ENCODE data around the gene IDUA.
"Not testable (repeated sequence)": the region's sequence is repeated elsewhere in the genome, so short reads cannot be mapped to it uniquely, and the experiment has no call there.

IDUA gene

DNA sequence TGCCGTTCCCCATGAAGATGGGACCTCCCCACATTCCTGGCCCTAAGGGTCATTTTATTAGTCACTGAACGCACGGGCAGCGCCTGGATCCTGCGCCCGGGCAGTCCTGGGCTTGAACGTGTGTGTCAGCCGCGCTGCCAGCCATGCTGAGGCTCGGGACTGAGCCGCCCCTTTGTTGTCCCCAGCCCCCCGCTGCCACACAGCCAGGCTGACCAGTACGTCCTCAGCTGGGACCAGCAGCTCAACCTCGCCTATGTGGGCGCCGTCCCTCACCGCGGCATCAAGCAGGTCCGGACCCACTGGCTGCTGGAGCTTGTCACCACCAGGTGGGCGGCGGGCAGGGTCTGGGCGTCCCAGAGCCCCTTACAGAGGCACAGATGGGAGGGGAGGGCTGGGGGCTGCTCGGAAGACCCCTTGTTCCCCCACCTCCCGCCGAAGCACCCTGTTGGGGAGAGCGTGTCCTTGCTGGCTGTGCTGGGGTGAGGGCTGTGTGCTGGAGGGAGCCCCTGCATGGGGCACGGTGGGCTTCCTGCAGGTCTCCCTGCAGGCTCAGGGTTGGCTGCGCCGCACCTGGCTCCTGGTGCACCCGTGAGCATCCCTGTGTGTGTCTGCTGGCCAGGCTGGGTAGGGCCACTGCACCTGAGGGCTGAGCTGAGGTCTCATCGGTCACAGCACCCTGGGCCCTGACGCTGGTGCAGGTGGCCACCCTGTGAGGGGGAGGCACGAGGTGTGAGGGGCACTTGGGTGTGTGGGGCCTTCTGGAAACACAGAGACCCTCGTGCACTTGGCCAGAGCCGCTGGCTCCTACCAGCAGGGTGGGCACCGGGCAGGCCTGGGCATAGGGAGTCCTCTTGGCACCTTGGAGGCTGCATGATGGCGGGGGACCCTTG is 1.0 kb downstream of the IDUA start:
- DNase-seq: no peak

DNA sequence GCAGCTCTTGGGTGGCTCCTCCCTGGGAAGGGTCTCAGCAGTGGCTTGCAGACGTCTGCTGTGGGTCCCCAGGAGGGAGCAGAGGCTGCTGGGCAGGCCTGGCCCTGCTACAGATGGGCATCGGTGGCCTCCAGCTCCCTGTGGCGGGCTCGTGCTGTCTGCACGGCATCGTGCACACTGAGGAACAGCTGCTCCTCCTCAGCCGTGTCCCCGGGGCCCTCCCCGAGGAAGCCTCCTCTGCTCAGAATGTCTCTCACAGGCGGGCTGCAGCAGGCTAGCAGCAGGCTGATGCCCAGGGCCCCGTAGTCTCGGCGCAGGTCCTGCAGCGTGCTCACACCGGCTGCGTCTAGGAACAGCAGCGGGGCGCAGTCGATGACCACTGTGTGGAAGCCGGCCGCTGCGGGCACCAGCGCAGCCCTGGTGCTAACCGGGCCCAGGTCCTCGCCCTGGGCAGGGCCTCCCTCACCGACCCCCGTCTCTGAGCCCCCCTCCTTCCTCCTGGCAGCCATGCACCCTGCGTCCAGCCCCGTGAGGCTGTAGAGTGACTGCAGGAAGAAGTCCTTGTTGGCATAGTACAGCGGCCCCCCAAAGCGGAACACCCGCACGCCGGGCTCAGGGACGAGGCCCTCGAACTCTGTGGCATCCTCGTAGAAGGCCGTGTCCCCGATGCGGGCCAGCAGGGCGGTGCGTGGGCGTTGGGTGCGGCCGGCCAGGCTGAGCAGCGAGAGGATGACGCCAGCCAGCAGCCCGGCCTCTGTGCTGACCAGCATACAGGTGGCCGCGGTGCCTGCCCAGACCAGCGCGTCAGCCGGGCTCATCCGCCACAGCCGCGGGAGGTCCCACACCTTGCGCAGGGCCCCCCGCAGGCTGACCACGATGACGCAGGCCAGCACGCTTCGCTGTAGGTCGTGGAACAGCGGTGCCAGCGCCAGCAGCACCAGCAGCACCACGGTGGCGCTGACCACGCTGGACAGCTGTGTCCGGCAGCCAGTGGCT is 2.2 kb downstream of the IDUA start:
- DNase-seq: no peak

DNA sequence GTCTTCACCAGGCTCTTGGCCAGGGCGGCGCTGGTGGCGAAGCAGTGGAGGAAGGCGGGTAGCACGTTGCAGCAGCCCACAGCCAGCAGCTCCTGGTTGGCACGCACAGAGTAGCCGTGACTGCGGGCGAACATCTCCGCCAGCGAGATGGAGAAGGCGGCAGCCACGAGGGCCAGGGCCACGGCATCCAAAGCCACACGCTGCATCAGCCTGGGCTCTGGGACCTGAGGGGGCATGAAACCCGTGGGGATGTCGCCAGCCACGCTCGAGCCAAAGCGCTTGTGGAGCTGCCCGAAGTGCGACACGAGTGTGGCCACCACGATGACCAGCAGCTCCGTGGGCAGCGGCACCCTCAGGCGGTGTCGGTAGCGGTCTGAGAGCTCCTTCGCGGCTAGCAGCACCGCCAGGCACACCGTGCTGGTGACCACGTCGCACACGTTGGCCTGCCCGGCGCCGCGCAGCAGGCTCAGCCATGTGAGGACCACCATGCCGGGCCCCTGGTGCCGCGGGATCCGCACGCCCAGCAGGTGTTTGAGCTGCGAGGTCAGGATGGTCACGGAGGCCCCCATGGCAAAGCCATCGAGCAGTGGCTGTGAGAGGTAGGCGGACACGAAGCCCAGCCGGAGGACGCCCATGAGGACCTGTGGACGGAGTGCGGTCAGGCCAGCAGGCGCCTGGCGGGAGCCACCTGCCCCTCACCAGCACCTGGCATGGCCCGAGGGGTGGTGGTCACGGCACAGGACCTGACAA is 3.1 kb downstream of the IDUA start:
- no peak for DNase-seq

DNA sequence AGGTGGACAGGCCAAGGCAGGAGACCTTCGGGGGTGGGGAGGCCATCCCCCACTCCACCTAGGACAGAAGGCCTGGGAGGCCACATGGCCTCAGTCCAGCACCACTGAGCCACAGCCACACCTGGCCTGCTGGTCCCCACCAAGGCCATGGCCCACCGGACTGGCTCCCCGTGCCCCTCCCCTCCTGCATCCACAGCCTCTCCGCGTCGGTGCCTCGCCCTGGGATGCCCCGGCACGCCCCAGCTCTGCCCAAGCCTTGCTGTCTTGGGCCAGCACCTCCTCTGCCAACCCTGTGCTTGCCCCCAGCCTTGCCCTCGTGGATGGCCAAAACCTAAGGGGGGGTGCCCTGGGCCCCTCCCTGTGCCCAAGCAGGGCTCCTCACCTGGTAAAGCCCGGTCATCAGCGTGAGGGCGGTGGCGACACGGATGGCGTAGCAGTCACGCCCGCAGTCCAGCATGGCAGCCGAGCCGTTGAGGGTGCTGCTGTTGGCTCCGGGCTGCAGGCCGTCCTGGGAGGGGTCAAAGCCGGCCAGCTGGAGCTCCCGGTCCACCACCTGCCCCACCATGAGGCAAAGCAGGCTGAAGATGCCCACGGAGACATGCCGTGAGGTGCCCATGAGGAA is 4.0 kb downstream of the IDUA start:
- no peak for DNase-seq

DNA sequence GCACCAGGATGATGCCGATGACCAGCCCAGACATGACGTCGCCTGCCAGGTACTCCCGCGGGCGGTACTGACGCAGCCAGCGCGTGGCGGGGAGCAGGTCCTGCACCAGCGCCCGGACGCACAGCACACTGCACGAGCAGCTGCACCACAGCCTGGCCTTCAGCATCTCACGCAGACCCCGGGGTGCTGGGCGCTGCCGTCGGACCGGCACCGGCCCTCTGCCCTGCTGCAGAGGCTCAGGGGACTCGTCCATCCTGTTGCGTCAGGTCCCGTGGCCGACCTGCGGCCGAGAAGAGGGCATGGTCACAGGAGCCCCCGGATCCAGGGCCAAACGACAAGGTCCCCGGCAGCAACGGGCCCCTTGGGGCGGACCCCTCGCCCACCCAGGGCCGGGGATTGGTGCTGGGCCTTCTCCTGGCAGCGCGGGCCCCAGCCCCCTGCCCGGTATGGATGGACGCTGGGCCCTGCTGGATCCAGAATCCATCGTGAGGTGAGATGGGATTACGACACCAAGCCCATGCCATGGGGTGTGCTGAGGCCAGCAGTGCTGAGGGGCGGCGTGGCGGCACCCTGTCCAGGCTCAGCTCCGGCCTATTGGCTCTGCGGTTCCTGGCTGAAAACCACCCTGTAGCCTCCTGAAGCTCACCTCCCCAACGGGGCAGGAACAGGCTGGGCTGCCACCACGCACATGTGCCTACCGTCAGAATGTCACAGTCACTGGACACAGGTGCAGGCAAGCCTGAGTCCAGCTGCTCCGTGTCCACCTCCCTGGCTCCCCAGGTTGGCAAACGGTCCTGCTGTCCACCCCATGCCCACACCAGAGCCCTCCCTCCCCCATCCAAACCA is 4.8 kb downstream of the IDUA start:
- DNase-seq: no peak

DNA sequence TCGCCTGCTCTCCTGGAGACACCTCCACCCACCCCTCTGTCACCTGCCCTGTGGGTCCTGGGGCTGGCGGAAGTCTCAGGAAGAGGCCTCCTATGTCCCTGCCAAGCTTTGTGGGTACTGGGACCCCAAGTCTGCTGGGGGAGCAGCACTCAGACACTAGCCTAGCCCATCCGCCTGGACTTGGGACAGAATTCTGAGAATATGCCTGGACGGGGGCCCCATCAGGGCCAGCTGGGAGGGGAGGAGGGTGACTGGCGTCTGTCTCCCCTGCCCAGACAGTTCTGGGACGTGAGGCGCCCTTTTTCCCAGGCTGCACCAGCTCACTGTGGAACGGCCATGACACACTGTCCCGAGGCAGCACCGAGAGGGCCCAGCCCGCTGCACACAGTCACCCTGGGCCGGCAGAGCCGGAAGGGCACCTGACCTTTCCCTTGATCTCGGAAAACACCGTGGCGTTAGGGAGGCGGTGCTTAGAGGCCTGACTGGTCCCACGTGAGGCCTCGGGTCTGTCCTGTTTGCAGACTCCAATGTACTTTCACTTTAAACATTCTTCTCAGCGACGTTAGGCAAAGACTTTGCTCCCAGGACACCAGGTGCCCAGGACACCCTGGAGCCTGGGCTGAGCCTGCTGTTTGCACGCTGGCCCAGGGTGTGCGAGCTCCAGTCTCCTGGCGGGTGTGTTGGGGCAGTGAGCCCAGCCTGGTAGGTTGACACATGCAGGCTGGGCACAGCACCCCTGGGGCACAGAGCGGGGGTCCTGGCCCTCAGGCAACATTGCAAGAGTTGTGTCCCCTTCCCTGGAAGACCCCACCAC is 5.7 kb downstream of the IDUA start:
- DNase-seq: no peak

DNA sequence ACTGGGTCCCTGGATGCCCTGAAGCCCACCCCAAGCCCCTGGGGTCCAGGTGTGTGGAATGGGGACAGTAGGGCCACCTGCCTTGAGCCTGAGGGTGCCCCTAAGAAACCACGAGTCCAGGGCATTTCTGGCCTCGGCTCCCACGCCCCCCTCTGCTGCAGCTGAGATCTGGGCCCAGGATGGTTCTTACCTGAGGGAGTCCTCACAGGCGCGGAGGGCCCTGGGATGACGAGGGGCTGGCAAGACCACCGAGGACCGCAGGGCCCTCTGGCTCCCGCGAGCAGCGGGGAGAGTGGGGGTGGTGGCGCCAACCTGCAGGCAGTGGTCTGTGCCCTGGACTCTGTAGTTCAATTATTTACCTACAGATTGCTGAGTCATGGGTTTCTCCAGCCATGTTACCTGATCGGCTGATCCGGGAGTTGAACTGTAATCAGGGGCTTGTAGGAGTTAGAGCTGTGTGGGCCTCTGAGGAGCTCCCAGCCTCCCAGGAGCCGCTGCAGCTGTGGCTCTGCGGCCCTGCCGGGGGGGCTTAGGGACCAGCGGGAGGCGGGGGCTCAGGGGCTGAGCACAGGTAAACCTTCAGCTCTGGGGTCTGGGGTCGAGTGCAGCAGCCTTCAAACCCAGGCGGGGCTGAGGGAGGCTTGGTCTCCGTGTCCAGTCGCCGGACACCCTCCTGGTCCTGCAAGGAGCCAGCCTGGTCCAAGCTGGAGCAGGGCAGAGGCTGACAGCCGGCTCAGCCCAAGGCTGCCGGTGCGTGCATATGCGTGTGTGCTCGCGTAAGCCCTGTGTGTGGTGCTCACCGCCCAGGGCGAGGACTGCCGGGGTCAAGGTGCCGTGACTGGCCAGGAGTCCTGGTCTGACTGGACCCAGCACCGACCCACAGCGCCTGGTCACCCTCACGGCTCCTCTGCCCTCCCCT is 6.5 kb downstream of the IDUA start, which contains the start of gene SLC26A1:
TSS of gene SLC26A1 (minus strand) at position 294 of the 919 bp plus-strand sequence. CDS start 1,701 bp downstream, outside the sequence.
- DNase-seq: no peak

DNA sequence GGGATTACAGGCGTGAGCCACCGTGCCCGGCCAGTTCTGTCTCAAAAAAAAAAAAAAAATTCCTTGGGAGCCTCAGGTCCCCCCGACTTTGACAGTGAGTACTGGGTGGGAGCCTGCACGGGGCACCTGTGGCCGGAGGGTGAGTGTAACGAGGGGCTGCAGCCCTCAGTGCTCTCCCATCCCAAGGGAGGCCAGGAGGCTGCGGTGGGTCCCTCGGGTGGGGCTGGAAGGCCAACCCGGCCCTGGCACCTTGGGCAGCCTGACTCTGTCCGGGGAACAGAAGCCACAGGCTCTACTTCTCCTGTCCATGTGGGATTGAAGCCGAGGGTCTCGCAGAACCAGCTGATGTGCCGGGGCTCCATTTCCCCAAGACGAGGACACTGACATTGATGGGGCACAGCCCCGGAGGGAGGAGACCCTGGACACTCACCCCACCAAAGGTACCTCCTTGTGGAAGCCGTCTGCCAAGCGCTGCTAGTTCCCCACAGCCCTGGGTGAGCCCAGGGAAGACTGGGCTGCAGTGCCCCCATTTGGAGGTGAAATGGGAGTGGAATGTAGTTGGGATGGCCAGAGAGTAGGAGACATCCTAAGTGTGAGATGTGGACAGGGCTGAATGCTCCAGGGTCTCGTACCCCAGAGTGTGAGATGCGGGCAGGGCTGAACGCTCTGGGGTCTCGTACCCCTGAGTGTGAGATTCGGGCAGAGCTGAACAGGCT is 8.6 kb downstream of the IDUA start:
- no peak for DNase-seq

DNA sequence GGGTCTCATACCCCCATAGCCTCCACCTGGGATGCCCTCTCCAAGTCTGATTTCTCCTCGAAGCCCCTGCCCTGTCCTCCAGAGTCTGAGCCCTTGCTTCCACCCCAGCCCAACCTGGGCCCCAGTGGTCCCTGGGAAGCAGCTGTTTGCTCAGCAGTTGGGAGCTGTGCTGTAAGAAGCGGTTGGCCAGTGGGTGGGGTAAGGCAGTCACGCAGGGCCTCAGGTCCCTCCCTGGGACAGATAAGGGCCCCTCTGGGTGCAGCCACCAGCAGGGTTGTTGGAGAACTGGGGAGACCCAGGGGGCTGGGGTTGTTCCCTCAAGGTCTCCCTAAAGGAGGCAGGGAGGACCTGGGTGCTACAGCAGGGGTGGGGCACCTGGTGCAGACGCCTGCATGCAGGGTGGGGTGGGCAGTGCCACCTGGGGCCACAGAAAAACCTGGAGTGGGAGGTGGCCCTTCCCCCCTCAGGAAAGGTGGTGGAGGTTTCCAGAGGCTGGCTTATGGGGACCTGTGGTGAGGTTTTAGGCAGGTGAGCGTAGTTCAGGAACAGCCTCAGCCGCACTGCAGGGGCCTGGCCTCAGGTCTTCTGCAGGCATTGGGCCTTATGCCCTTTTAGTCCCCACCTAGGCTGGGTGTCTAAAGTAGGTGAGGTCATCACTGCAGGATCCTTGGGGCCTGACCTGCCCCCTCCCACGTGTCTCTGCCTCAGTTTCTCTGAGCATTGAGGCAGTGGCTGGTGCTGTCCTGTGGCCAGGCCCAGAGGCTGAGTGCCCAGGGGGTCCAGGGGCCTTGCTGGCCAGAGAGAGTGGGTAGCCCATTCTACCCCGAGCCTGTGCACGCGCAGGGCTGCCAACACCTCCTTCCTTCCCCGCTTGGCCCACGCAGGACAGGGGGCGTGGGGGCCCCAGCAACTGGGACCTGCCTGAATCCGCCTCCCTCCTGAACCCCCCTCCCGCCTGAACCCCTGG is 9.5 kb downstream of the IDUA start:
- DNase-seq: no peak

DNA sequence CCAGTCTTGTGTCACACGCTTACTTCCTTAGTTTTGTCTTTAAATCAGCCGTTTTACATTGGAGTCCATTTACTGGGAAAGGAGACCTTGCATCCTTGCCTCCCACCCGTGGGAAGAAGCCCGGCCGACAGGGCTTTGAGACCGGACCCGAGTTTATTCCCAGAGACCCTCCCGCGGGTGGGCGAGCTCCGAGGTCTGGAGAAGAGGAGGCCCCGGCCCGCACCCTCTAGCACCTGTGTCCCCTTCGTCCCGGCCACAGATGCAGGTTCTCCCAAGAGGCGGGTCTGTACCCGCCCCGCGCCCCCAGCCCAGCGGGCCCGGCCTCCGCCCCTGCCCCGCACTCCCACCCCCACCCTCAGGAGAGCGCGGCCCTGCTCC is 10.1 kb downstream of the IDUA start:
- DNase-seq: no peak

DNA sequence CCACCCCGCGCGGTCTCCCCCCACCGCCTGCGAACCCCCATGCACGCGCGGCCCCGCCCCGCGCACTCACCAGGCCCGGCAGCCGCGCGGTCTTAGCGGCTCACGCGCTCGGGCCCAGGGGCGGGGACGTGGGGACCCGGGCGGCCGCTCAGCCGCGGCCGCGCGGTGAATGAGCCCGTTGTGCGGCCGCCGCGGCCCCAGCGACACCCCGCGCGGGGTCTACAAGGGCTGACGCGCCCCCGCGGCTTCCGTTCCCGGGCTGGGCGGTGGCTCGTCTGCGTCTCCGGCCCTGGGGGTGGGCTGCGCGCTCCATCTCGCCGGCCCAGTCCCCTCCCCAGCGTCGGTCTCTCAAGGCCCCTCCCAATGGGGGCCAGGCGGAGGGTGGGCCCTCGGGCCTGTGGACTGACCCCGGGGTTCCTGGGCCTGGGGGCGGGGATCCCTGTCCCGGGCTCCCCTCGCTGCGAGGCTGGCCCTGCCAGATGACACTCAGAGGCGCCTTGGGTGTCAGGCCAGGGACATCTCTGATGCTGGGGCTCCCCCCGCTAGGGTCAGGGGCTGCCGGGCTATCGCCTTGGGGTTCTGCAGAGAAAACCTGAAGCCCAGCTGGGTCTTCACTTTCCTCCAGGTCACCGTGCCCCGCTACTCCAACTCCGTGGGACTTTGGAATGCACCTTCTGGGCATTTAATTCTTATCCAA is 10.7 kb downstream of the IDUA start:
- DNase-seq: no peak

DNA sequence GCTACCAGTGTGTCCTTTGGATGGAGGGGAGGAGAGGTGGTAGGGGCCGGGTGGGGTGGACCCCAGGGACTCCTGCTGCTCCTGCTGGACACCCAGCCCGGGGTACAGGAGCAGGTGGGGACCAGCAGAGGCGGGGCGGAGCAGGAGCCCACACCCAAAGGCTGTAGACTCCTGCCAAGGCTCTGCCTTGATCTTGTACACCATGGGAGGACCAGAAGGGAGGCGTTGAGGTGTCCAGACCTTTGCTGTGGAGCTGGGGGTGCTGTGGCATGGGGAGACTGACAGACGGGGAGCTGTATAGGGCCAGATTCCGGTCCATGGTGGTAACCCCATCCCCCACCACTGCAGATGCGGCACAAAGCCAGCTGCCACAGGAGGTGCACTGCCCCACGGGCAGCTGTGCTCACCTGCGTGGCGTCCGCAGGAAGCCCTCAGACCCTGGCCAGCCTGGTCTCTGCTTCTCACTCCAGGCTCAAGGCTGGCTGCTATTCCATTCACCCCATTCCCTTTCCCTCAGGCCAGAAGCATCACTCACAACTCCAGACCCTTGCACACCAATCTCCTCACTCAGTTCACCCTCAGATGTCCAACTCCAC is 11.3 kb downstream of the IDUA start:
- DNase-seq: no peak

DNA sequence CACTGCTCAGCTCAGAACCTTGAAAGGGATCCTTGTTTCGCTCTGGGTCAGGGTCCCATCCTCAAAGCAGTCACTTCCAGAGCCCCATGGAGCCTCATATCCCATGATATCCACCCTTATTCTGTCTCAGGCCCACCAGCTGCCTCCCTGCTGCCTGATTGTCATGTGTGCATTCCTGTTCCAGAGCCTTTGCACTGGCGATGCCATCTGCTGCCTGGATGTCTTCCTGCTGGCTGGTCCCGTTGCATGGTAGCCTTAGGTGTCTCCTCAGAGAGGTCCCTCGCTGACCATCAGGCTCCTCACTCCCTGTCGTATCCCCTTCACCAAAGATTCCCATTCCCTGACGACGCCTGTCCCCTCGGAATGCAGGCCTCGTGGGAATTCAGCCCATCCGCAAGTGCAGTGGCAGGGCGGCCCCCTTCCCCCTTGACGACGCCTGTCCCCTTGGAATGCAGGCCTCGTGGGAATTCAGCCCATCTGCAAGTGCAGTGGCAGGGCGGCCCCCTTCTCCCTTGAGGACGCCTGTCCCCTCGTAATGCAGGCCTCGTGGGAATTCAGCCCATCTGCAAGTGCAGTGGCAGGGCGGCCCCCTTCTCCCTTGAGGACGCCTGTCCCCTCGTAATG is 12.5 kb downstream of the IDUA start:
- DNase-seq: not testable (repeated sequence)

DNA sequence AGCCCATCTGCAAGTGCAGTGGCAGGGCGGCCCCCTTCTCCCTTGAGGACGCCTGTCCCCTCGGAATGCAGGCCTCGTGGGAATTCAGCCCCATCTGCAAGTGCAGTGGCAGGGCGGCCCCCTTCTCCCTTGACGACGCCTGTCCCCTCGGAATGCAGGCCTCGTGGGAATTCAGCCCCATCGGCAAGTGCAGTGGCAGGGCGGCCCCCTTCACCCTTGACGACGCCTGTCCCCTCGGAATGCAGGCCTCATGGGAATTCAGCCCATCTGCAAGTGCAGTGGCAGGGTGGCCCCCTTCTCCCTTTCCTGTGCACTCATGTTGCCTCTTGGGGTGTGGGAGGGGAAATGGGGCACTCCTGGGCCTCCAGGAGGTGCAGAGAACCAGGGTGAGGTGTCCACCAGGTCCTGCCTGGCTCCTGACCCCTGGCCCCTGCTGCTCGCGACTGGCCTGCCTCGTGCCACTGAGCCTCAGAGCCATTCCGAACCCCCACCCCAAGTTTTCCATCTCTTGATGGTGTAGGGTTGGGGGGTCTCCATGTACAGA is 13.1 kb downstream of the IDUA start:
- no peak for DNase-seq

DNA sequence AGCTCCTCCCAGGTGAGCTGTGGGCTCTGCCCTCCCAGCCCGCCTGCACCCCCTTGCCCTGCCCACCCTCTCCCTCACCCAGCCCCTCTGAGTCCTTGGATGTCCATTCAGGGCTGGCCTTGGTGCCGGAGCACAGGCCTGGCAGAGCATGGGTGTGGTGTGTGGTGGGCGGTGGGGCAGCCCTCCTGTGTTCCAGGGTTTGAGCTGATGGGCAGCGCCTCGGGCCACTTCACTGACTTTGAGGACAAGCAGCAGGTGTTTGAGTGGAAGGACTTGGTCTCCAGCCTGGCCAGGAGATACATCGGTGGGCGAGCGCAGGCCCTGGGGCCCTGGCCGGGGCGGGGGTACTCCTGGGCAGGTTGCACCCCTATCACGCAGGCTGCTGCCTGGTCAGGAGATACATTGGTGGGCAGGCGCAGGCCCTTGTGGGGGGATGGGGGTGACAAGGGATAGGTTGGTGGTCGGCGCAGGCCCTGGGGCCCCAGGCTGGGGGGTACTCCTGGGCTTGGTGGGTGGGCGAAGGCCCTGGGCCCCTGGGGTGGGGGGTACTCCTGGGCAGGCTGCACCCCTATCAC is 13.9 kb downstream of the IDUA start:
- DNase-seq: no peak

All from AML-193 (cell line).